SK-N-SH (cell line): ENCODE results near the gene SAMD4A. TPM values are rescaled to one million over a fixed set of nuclear protein-coding genes. Genes with fewer than 3 reads are reported as not detected.

ENCODE experiments used
- CTCF ChIA-PET: fragments of 300-600, 350-600 bp; formaldehyde crosslinking; extraction: SDS; loops from one replicate; lab custom pipeline; 2021; lab: Yijun Ruan, JAX
- POLR2A ChIA-PET: fragments of 350-600 bp; sonication (Branson Sonifier 250); formaldehyde crosslinking; extraction: SDS; loops from one replicate; lab custom pipeline; 2020; ENCODE audit warnings: antibody characterized with exemption, inconsistent platforms; lab: Yijun Ruan, JAX
- DNase-seq: peaks from one replicate; pipeline ENCODE4 v3.0.0; 2012
- H2AFZ ChIP-seq: fragments of 200-600 bp; sonication (generic); 2 replicates; pipeline ENCODE4 v1.8.1; 2016; ENCODE audit warnings: antibody characterized with exemption, mild to moderate bottlenecking, low read depth
- H3F3A ChIP-seq: fragments of 200-600 bp; sonication (generic); replicated peaks from 2 replicates; pipeline ENCODE3; 2016; ENCODE audit warnings: antibody characterized with exemption, mild to moderate bottlenecking; ENCODE audit not compliant: insufficient read depth
- H3K27ac ChIP-seq, 2 experiments: fragments of 200-500 bp in 1 of 2; fragments of 200-600 bp in 1 of 2; sonication (Bioruptor generic) in 1 of 2; sonication (generic), shearing (Covaris generic) in 1 of 2; 2 replicates each; pipeline versions ENCODE4 v1.5.1 to v1.6.1; 2014 to 2016; ENCODE audit warnings: low read depth in 2 of 2, inconsistent platforms in 1 of 2, low read length in 1 of 2, mild to moderate bottlenecking in 1 of 2, mixed read lengths in 1 of 2
- H3K27me3 ChIP-seq: fragments of 200-600 bp; sonication (generic), shearing (Covaris generic); 2 replicates; pipeline ENCODE4 v1.6.1; 2016; ENCODE audit warnings: mixed run types; ENCODE audit not compliant: insufficient read depth
- H3K36me3 ChIP-seq, 2 experiments: fragments of 200-500 bp in 1 of 2; fragments of 200-600 bp in 1 of 2; sonication (Bioruptor generic) in 1 of 2; sonication (generic) in 1 of 2; replicated peaks in 1 of 2; 2 replicates each; pipeline versions ENCODE3 to v1.5.1; 2014 to 2016; ENCODE audit warnings: low read length in 1 of 2, mild to moderate bottlenecking in 1 of 2; ENCODE audit not compliant: insufficient read depth in 2 of 2, control insufficient read depth in 1 of 2
- H3K4me1 ChIP-seq, 2 experiments: fragments of 200-500 bp in 1 of 2; fragments of 200-600 bp in 1 of 2; sonication (Bioruptor generic) in 1 of 2; sonication (generic), shearing (Covaris generic) in 1 of 2; 2 replicates each; pipeline versions ENCODE4 v1.5.1 to v1.6.1; 2014 to 2016; ENCODE audit warnings: low read depth in 1 of 2, low read length in 1 of 2, mixed run types in 1 of 2; ENCODE audit not compliant: insufficient read depth in 2 of 2, control insufficient read depth in 1 of 2
- H3K4me2 ChIP-seq: fragments of 200-600 bp; sonication (generic), shearing (Covaris generic); 2 replicates; pipeline ENCODE4 v1.6.1; 2017; ENCODE audit warnings: mixed run types
- H3K4me3 ChIP-seq, 2 experiments: fragments of 200-500 bp in 1 of 2; fragments of 200-600 bp in 1 of 2; sonication (Bioruptor generic) in 1 of 2; sonication (generic), shearing (Covaris generic) in 1 of 2; 2 replicates each; pipeline versions ENCODE4 v1.5.1 to v1.8.1; 2014 to 2016; ENCODE audit warnings: low read depth in 2 of 2, inconsistent platforms in 1 of 2, low read length in 1 of 2, mild to moderate bottlenecking in 1 of 2, mixed read lengths in 1 of 2, moderate library complexity in 1 of 2
- H3K79me2 ChIP-seq: fragments of 200-600 bp; sonication (generic); 2 replicates; pipeline ENCODE4 v1.8.1; 2017; ENCODE audit warnings: mild to moderate bottlenecking; ENCODE audit not compliant: insufficient read depth
- H3K9ac ChIP-seq: fragments of 200-600 bp; sonication (generic); 2 replicates; pipeline ENCODE4 v1.6.1; 2017; ENCODE audit warnings: mixed run types
- H3K9me2 ChIP-seq: fragments of 200-600 bp; sonication (generic); 2 replicates; pipeline ENCODE4 v1.6.1; 2017; ENCODE audit warnings: mixed run types
- H3K9me3 ChIP-seq: fragments of 200-600 bp; sonication (generic); 2 replicates; pipeline ENCODE4 v1.6.1; 2017; ENCODE audit warnings: mixed run types, mild to moderate bottlenecking, moderate library complexity
- H4K20me1 ChIP-seq: fragments of 200-600 bp; sonication (generic); 2 replicates; pipeline ENCODE4 v1.6.1; 2017; ENCODE audit warnings: mild to moderate bottlenecking, mixed run types; ENCODE audit not compliant: insufficient read depth
- ELF1 ChIP-seq: IDR thresholded peaks from 2 replicates; pipeline ENCODE4 v1.4.0; 2012
- EZH2phosphoT487 ChIP-seq: fragments of 200-600 bp; sonication (generic); IDR thresholded peaks from 2 replicates; pipeline ENCODE4 v1.6.1; 2017; ENCODE audit warnings: low read depth, mixed run types, mild to moderate bottlenecking, antibody characterized with exemption, moderate library complexity, borderline replicate concordance
- FOSL2 ChIP-seq: IDR thresholded peaks from 2 replicates; pipeline ENCODE4 v1.4.0; 2012; ENCODE audit warnings: low read depth, mild to moderate bottlenecking, moderate library complexity, borderline replicate concordance
- FOXJ3 ChIP-seq: sonication (generic); formaldehyde crosslinking; IDR thresholded peaks from 2 replicates; pipeline ENCODE4 v1.5.1; 2020; ENCODE audit warnings: mild to moderate bottlenecking, missing genetic modification reagents
- FOXM1 ChIP-seq: IDR thresholded peaks from 2 replicates; pipeline ENCODE4 v1.4.0; 2012; ENCODE audit warnings: low read depth, mild to moderate bottlenecking
- GATA2 ChIP-seq: sonication (generic); formaldehyde crosslinking; IDR thresholded peaks from 2 replicates; pipeline ENCODE4 v1.5.0; 2020; ENCODE audit warnings: mild to moderate bottlenecking, missing genetic modification reagents
- MXI1 ChIP-seq: IDR thresholded peaks from 2 replicates; pipeline ENCODE4 v1.6.1; 2012; ENCODE audit warnings: mild to moderate bottlenecking, low read depth, low read length, improper control_type of control experiment
- NRF1 ChIP-seq: IDR thresholded peaks from 2 replicates; pipeline ENCODE4 v1.6.1; 2012; ENCODE audit warnings: low read depth, mild to moderate bottlenecking, low read length
- PBX3 ChIP-seq: IDR thresholded peaks from 2 replicates; pipeline ENCODE4; 2012
- POLR2AphosphoS5 ChIP-seq: IDR thresholded peaks from 2 replicates; pipeline ENCODE4 v1.6.1; 2012; ENCODE audit warnings: low read depth, low read length
- RCOR1 ChIP-seq: fragments of 150-350 bp; IDR thresholded peaks from 2 replicates; pipeline ENCODE4 v1.6.1; 2017; ENCODE audit warnings: antibody characterized with exemption, low read length
- RFX5 ChIP-seq: IDR thresholded peaks from 2 replicates; pipeline ENCODE4 v1.6.1; 2012; ENCODE audit warnings: mild to moderate bottlenecking, improper control_type of control experiment, low read length
- RXRA ChIP-seq: IDR thresholded peaks from 2 replicates; pipeline ENCODE4 v1.4.0; 2012; ENCODE audit warnings: low read depth, mild to moderate bottlenecking, borderline replicate concordance
- SIN3A ChIP-seq: IDR thresholded peaks from 2 replicates; pipeline ENCODE4 v1.6.1; 2012; ENCODE audit warnings: low read depth, mild to moderate bottlenecking, low read length, moderate library complexity, borderline replicate concordance
- SMC3 ChIP-seq: IDR thresholded peaks from 2 replicates; pipeline ENCODE4 v1.6.1; 2012; ENCODE audit warnings: low read depth, low read length, improper control_type of control experiment
- TEAD4 ChIP-seq: IDR thresholded peaks from 2 replicates; pipeline ENCODE4 v1.4.0; 2012; ENCODE audit warnings: mild to moderate bottlenecking, borderline replicate concordance; ENCODE audit not compliant: insufficient read depth
- USF2 ChIP-seq: fragments of 150-350 bp; IDR thresholded peaks from 2 replicates; pipeline ENCODE4 v1.6.1; 2017; ENCODE audit warnings: antibody characterized with exemption, low read length, low read depth, borderline replicate concordance
- WGBS: methylation state at CpG from one replicate; pipeline ENCODE4 v1.1.6; 2017; ENCODE audit warnings: low lambda C conversion rate; 5-methylcytosine and 5-hydroxymethylcytosine counted together
- polyA plus RNA-seq, 3 experiments: library from polyadenylated mRNA; depleted of rRNA; stranded (reverse); fragments of >200 nt; gene quantifications; 2 replicates each; pipeline ENCODE4 v1.2.3, GENCODE V29; 2012
- TF ChIP-seq, protein P1 (sequence below): IDR thresholded peaks from 2 replicates; pipeline ENCODE4 v1.4.0; 2012; ENCODE audit warnings: low read depth, borderline replicate concordance
- TF ChIP-seq, protein P2 (sequence below): fragments of 200-600 bp; sonication (generic); IDR thresholded peaks from 2 replicates; pipeline ENCODE4 v1.6.1; 2017; ENCODE audit warnings: antibody characterized with exemption, mild to moderate bottlenecking, moderate library complexity
- TF ChIP-seq, protein P3 (sequence below): IDR thresholded peaks from 2 replicates; pipeline ENCODE4 v1.4.0; 2012; ENCODE audit warnings: low read depth, borderline replicate concordance

SAMD4A gene
- polyA plus RNA-seq, 1 of the 3 experiments (the other 2 are of a cell fraction): 5.0 TPM

GRCh38 chr14:54711812-54712464 is 145.0 kb downstream of the SAMD4A start:
- no peak overlapping the region for H3K9ac ChIP-seq
- H3K4me3 ChIP-seq: no peak overlapping the region
- POLR2A ChIA-PET: no interaction called here
- peaks cover 9% of the 10 kb centered on the region for H3F3A ChIP-seq
- DNase-seq: no peak
- H3K9me3 ChIP-seq: no peaks in the 10 kb centered on the region
- 77% methylated on average over 5 of the region's 5 CpGs for WGBS
- no peak for TF ChIP-seq SMC3
- TF ChIP-seq MXI1: no peak
- TF ChIP-seq GATA2 (CRISPR knock-in tag): no peak
- TF ChIP-seq RCOR1: no peak
- no peak for TF ChIP-seq EZH2phosphoT487
- TF ChIP-seq, protein P1, sequence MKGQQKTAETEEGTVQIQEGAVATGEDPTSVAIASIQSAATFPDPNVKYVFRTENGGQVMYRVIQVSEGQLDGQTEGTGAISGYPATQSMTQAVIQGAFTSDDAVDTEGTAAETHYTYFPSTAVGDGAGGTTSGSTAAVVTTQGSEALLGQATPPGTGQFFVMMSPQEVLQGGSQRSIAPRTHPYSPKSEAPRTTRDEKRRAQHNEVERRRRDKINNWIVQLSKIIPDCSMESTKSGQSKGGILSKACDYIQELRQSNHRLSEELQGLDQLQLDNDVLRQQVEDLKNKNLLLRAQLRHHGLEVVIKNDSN: no peak
- TF ChIP-seq PBX3: no peak
- TF ChIP-seq RFX5: no peak
- no peak for TF ChIP-seq RXRA
- TF ChIP-seq FOSL2: no peak
- no peak for TF ChIP-seq POLR2AphosphoS5
- TF ChIP-seq, protein P2, sequence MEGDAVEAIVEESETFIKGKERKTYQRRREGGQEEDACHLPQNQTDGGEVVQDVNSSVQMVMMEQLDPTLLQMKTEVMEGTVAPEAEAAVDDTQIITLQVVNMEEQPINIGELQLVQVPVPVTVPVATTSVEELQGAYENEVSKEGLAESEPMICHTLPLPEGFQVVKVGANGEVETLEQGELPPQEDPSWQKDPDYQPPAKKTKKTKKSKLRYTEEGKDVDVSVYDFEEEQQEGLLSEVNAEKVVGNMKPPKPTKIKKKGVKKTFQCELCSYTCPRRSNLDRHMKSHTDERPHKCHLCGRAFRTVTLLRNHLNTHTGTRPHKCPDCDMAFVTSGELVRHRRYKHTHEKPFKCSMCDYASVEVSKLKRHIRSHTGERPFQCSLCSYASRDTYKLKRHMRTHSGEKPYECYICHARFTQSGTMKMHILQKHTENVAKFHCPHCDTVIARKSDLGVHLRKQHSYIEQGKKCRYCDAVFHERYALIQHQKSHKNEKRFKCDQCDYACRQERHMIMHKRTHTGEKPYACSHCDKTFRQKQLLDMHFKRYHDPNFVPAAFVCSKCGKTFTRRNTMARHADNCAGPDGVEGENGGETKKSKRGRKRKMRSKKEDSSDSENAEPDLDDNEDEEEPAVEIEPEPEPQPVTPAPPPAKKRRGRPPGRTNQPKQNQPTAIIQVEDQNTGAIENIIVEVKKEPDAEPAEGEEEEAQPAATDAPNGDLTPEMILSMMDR: no peak
- no peak for TF ChIP-seq FOXM1
- TF ChIP-seq, protein P3, sequence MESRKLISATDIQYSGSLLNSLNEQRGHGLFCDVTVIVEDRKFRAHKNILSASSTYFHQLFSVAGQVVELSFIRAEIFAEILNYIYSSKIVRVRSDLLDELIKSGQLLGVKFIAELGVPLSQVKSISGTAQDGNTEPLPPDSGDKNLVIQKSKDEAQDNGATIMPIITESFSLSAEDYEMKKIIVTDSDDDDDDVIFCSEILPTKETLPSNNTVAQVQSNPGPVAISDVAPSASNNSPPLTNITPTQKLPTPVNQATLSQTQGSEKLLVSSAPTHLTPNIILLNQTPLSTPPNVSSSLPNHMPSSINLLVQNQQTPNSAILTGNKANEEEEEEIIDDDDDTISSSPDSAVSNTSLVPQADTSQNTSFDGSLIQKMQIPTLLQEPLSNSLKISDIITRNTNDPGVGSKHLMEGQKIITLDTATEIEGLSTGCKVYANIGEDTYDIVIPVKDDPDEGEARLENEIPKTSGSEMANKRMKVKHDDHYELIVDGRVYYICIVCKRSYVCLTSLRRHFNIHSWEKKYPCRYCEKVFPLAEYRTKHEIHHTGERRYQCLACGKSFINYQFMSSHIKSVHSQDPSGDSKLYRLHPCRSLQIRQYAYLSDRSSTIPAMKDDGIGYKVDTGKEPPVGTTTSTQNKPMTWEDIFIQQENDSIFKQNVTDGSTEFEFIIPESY: no peak
- no peak for TF ChIP-seq FOXJ3 (CRISPR knock-in tag)
- TF ChIP-seq USF2: no peak
- TF ChIP-seq SIN3A: no peak
- TF ChIP-seq ELF1: no peak
- no peak for TF ChIP-seq NRF1
- no peak for TF ChIP-seq TEAD4
- no peaks in the 10 kb centered on the region for H3K27me3 ChIP-seq
- H2AFZ ChIP-seq: no peak overlapping the region
- peaks cover 0 to 21% of the 10 kb centered on the region in 2 experiments for H3K36me3 ChIP-seq
- CTCF ChIA-PET: interaction anchor here (1.1 to 2.3 kb wide), 3 partner anchors 13 to 62 kb away, joined by 3 to 10 read pairs (median 9); no protein-coding TSS in a partner anchor
- no peaks in the 10 kb centered on the region for H3K9me2 ChIP-seq
- no peak overlapping the region for H3K27ac ChIP-seq
- H3K79me2 ChIP-seq: peaks cover 97% of the 10 kb centered on the region
- H3K4me2 ChIP-seq: no peak overlapping the region
- peaks cover 0 to 16% of the 10 kb centered on the region in 2 experiments; a peak in 1 of 4 replicates for H3K4me1 ChIP-seq
- H4K20me1 ChIP-seq: peaks cover 57% of the 10 kb centered on the region; the same call in 1 of the 2 replicates
